Activated T-helper 1 cell treated with anti-CD3 and anti-CD28 coated beads, Interleukin-12 subunit alpha, Interleukin-12 subunit beta, Interleukin-2, Interleukin-4 antibody, amounts not matched to agents 30 ng/mL and 10 ng/mL and 1 ng/mL, durations not matched to agents 14 hours and 24 hours and 36 hours (primary cell): ENCODE data around the gene CMPK2. TPM values are rescaled to one million over a fixed set of nuclear protein-coding genes. Genes with fewer than 3 reads are reported as not detected.

Source experiments
- DNase-seq: peaks from one replicate; pipeline ENCODE4 v3.0.0; 2021; ENCODE audit warnings: low spot score
- H3K27ac Mint-ChIP-seq: one replicate; pipeline ENCODE4 v1.8.0; 2021; ENCODE audit warnings: mild to moderate bottlenecking, mixed read lengths
- H3K27me3 Mint-ChIP-seq: one replicate; pipeline ENCODE4 v1.8.0; 2022; ENCODE audit warnings: mild to moderate bottlenecking, moderate library complexity, mixed read lengths; ENCODE audit not compliant: insufficient read depth
- H3K36me3 Mint-ChIP-seq: one replicate; pipeline ENCODE4 v1.8.0; 2021; ENCODE audit warnings: low read depth, mixed read lengths
- H3K4me1 Mint-ChIP-seq: one replicate; pipeline ENCODE4 v1.8.0; 2021; ENCODE audit warnings: low read depth, mixed read lengths
- H3K4me3 Mint-ChIP-seq: one replicate; pipeline ENCODE4 v1.8.0; 2021; ENCODE audit warnings: mild to moderate bottlenecking, moderate library complexity, mixed read lengths
- H3K9me3 Mint-ChIP-seq: one replicate; pipeline ENCODE4 v1.8.0; 2021; ENCODE audit warnings: mixed read lengths
- intact Hi-C: fragments of 100-400 bp; cut with micrococcal nuclease; formaldehyde crosslinking; loops from one replicate; pipeline ENCODE4 v1.15.1; 2024
- total RNA-seq: library from RNA; stranded (reverse); gene quantifications from 2 replicates; pipeline ENCODE4 v1.2.3, GENCODE V29; 2022

Gene CMPK2
- total RNA-seq, 1 donor from 2014 or later: 4.1 TPM

GRCh38 chr2:6855860-6856547 is 9.7 kb downstream of the CMPK2 start:
- H3K4me1 Mint-ChIP-seq: peaks cover 38% of the 10 kb centered on the region
- intact Hi-C loops: no loop called here
- peak overlapping the region; percentile 5 for H3K27ac Mint-ChIP-seq
- DNase-seq: no peak
- H3K9me3 Mint-ChIP-seq: peaks cover 25% of the 10 kb centered on the region
- peaks cover 71% of the 10 kb centered on the region for H3K36me3 Mint-ChIP-seq
- no peaks in the 10 kb centered on the region for H3K27me3 Mint-ChIP-seq
- H3K4me3 Mint-ChIP-seq: no peak overlapping the region

DNA sequence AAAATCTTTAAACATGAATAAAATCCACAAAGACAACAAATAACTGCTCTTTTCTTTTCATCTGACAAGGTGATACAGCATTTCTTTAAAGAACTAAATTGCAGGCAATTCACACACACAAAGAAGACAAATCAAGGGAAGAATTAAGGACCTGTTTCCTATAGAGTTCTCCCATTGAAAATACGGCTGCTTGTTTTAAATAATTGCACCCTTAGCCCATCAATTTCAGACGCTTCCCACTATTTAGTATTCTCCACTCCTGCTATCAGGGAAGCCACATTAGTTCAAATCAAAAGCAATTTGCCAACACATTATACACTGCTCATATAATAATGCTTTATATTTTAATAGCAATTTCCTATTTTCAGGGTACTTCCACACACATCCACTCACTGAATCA is 11.3 kb downstream of the CMPK2 start:
- H3K27me3 Mint-ChIP-seq: no peaks in the 10 kb centered on the region
- peaks cover 43% of the 10 kb centered on the region for H3K4me1 Mint-ChIP-seq
- no peak overlapping the region for H3K27ac Mint-ChIP-seq
- intact Hi-C loops: no loop called here
- H3K9me3 Mint-ChIP-seq: peaks cover 14% of the 10 kb centered on the region
- H3K36me3 Mint-ChIP-seq: peaks cover 67% of the 10 kb centered on the region
- no peak for DNase-seq
- no peak overlapping the region for H3K4me3 Mint-ChIP-seq

- intact Hi-C loops: no loop called here
- Mint-ChIP-seq H3K4me3 (no peak overlapping the region), H3K4me1 (peaks cover 39% of the 10 kb centered on the region), H3K27me3 (no peaks in the 10 kb centered on the region), H3K36me3 (peaks cover 68% of the 10 kb centered on the region), H3K9me3 (peaks cover 8% of the 10 kb centered on the region), H3K27ac (peak overlapping the region; percentile 81)
- no peak for DNase-seq
These were observed 13.5 kb downstream of the CMPK2 start for GRCh38 chr2:6852195-6852594.

- Mint-ChIP-seq H3K4me1 (peaks cover 21% of the 10 kb centered on the region), H3K4me3 (no peak overlapping the region), H3K36me3 (peaks cover 64% of the 10 kb centered on the region), H3K27me3 (no peaks in the 10 kb centered on the region), H3K9me3 (peaks cover 55% of the 10 kb centered on the region), H3K27ac (no peak overlapping the region)
- no peak for DNase-seq
- intact Hi-C loops: no loop called here
These were observed 18.6 kb downstream of the CMPK2 start for GRCh38 chr2:6846967-6847681.

- H3K9me3 Mint-ChIP-seq: peaks cover 55% of the 10 kb centered on the region
- H3K4me1 Mint-ChIP-seq: peaks cover 18% of the 10 kb centered on the region
- intact Hi-C loops: no loop called here
- DNase-seq: no peak
- H3K27ac Mint-ChIP-seq: no peak overlapping the region
- no peaks in the 10 kb centered on the region for H3K27me3 Mint-ChIP-seq
- peaks cover 63% of the 10 kb centered on the region for H3K36me3 Mint-ChIP-seq
- H3K4me3 Mint-ChIP-seq: no peak overlapping the region
These were observed 19.2 kb downstream of the CMPK2 start for GRCh38 chr2:6846540-6846939.

GRCh38 chr2:6845903-6846302 is 19.8 kb downstream of the CMPK2 start:
- no peak overlapping the region for H3K27ac Mint-ChIP-seq
- no peaks in the 10 kb centered on the region for H3K27me3 Mint-ChIP-seq
- DNase-seq: no peak
- intact Hi-C loops: no loop called here
- H3K4me3 Mint-ChIP-seq: no peak overlapping the region
- peaks cover 66% of the 10 kb centered on the region for H3K36me3 Mint-ChIP-seq
- H3K4me1 Mint-ChIP-seq: peaks cover 18% of the 10 kb centered on the region
- peaks cover 55% of the 10 kb centered on the region for H3K9me3 Mint-ChIP-seq

DNA sequence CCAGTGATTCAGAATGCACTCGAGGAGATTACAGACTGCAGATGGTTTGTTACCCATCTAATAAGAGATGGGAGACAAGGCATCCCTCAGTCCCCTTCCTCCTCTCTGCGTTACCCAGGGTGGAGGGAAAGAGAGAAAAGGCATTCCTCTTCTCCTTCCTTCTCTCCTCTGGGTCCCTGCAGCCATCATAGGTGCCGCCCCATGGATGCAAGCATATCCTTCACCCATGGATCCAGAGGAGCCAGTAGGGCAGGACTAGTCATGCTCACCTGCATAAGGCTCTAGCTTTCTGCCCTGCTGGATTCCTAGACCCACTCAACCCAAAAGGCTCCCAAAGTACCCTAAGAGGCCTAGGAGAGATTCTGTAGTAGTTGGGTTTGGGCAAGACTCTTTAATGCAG is 20.4 kb downstream of the CMPK2 start:
- DNase-seq: no peak
- intact Hi-C loops: no loop called here
- H3K36me3 Mint-ChIP-seq: peaks cover 64% of the 10 kb centered on the region
- H3K4me1 Mint-ChIP-seq: peaks cover 14% of the 10 kb centered on the region
- no peak overlapping the region for H3K27ac Mint-ChIP-seq
- no peaks in the 10 kb centered on the region for H3K27me3 Mint-ChIP-seq
- no peak overlapping the region for H3K4me3 Mint-ChIP-seq
- peaks cover 56% of the 10 kb centered on the region for H3K9me3 Mint-ChIP-seq

GRCh38 chr2:6841537-6842287 is 24.0 kb downstream of the CMPK2 start:
- H3K4me1 Mint-ChIP-seq: peaks cover 5% of the 10 kb centered on the region
- H3K4me3 Mint-ChIP-seq: no peak overlapping the region
- peaks cover 53% of the 10 kb centered on the region for H3K9me3 Mint-ChIP-seq
- no peak for DNase-seq
- intact Hi-C loops: no loop called here
- no peaks in the 10 kb centered on the region for H3K27me3 Mint-ChIP-seq
- H3K36me3 Mint-ChIP-seq: peaks cover 49% of the 10 kb centered on the region
- no peak overlapping the region for H3K27ac Mint-ChIP-seq

GRCh38 chr2:6838673-6839319 is 26.9 kb downstream of the CMPK2 start:
- intact Hi-C loops: no loop called here
- H3K36me3 Mint-ChIP-seq: peaks cover 34% of the 10 kb centered on the region
- no peak overlapping the region for H3K4me3 Mint-ChIP-seq
- H3K27me3 Mint-ChIP-seq: no peaks in the 10 kb centered on the region
- H3K27ac Mint-ChIP-seq: no peak overlapping the region
- peaks cover 24% of the 10 kb centered on the region for H3K4me1 Mint-ChIP-seq
- peaks cover 33% of the 10 kb centered on the region for H3K9me3 Mint-ChIP-seq
- DNase-seq: no peak

- Mint-ChIP-seq H3K9me3 (peaks cover 40% of the 10 kb centered on the region), H3K4me1 (peaks cover 33% of the 10 kb centered on the region), H3K27ac (peak overlapping the region; percentile 36), H3K36me3 (peaks cover 40% of the 10 kb centered on the region), H3K27me3 (no peaks in the 10 kb centered on the region), H3K4me3 (no peak overlapping the region)
- no peak for DNase-seq
- intact Hi-C loops: loop anchor here (1.0 to 2.0 kb wide), 3 partner anchors 13 to 78 kb away; no protein-coding TSS in a partner anchor
These were observed 30.2 kb downstream of the CMPK2 start for GRCh38 chr2:6835467-6835866.

DNA sequence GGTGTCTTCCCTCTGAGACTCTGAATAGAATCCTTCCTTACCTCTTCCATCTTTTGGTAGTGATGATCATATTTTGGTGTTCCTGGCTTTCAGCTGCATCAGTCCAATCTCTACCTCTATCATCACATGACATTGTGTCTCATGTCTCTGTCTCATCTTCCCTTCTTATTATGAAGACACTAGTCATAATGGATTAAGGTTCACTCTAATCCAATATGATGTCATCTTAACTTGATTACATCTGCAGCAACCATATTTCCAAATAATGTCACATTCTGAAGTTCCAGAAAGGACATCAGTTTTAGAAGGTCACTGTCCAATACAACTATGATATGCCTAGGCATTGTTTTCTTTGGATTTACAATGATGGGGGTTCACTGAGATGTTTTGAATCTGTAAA is 31.5 kb downstream of the CMPK2 start:
- Mint-ChIP-seq H3K4me1 (peaks cover 33% of the 10 kb centered on the region), H3K9me3 (peaks cover 36% of the 10 kb centered on the region), H3K27ac (peak overlapping the region; percentile 1), H3K27me3 (no peaks in the 10 kb centered on the region), H3K36me3 (peaks cover 37% of the 10 kb centered on the region), H3K4me3 (no peak overlapping the region)
- DNase-seq: no peak
- intact Hi-C loops: loop anchor here (2.0 kb wide), 1 partner anchor 15 kb away; no protein-coding TSS in a partner anchor

- Mint-ChIP-seq H3K4me1 (peaks cover 34% of the 10 kb centered on the region), H3K27me3 (no peaks in the 10 kb centered on the region), H3K9me3 (peaks cover 36% of the 10 kb centered on the region), H3K36me3 (peaks cover 35% of the 10 kb centered on the region), H3K27ac (peak overlapping the region; percentile 89), H3K4me3 (peak overlapping the region; percentile 34)
- intact Hi-C loops: loop anchor here (1.0 kb wide), 1 partner anchor 44 kb away; the partner anchor contains the start of gene RSAD2
- DNase-seq: no peak
These were observed 32.5 kb downstream of the CMPK2 start for GRCh38 chr2:6833300-6833604.
